HepG2 (cell line): ENCODE results near the gene TMEM151A. TPM values are rescaled to one million over a fixed set of nuclear protein-coding genes. Genes with fewer than 3 reads are reported as not detected.

ENCODE experiments used
- KDM3A ChIP-seq: IDR thresholded peaks from 2 replicates; pipeline ENCODE4 v1.6.1; 2018; ENCODE audit warnings: low read depth, missing compliant biosample characterization
- KLF11 ChIP-seq: IDR thresholded peaks from 2 replicates; pipeline ENCODE4 v1.6.1; 2016; ENCODE audit warnings: missing compliant biosample characterization
- MXD4 ChIP-seq: IDR thresholded peaks from 2 replicates; pipeline ENCODE4 v1.6.1; 2016; ENCODE audit warnings: mild to moderate bottlenecking, missing biosample characterization, missing genetic modification reagents
- MXI1 ChIP-seq: IDR thresholded peaks from 3 replicates; pipeline ENCODE4 v1.6.1; 2012; ENCODE audit warnings: low read depth, low read length, inconsistent platforms, borderline replicate concordance
- NBN ChIP-seq: fragments of 450-650 bp; conservative IDR thresholded peaks from 2 replicates; pipeline ENCODE4 v1.6.1; 2017
- PATZ1 ChIP-seq: sonication (generic); formaldehyde crosslinking; IDR thresholded peaks from 2 replicates; pipeline ENCODE4 v1.4.0; 2020; ENCODE audit warnings: missing genetic modification reagents
- RBAK ChIP-seq: sonication (generic); formaldehyde crosslinking; IDR thresholded peaks from 2 replicates; pipeline ENCODE4 v1.5.1; 2020; ENCODE audit warnings: mild to moderate bottlenecking, missing genetic modification reagents
- RFX5 ChIP-seq: IDR thresholded peaks from 2 replicates; pipeline ENCODE4 v1.6.1; 2011; ENCODE audit warnings: low read depth, low read length, improper control_type of control experiment
- TERF1 ChIP-seq: sonication (generic); formaldehyde crosslinking; IDR thresholded peaks from 2 replicates; pipeline ENCODE4 v1.8.0; 2022; ENCODE audit warnings: mild to moderate bottlenecking, missing genetic modification reagents, moderate library complexity
- TOE1 ChIP-seq: sonication (generic); formaldehyde crosslinking; IDR thresholded peaks from 2 replicates; pipeline ENCODE4 v1.4.0; 2020; ENCODE audit warnings: mild to moderate bottlenecking, missing genetic modification reagents
- XBP1 ChIP-seq: sonication (generic); formaldehyde crosslinking; IDR thresholded peaks from 2 replicates; pipeline ENCODE4 v1.5.0; 2020; ENCODE audit warnings: missing genetic modification reagents
- ZFP91 ChIP-seq: sonication (generic); formaldehyde crosslinking; IDR thresholded peaks from 2 replicates; pipeline ENCODE4 v1.9.0; 2022; ENCODE audit warnings: missing genetic modification reagents, mild to moderate bottlenecking, borderline replicate concordance
- ZNF275 ChIP-seq: sonication (generic); formaldehyde crosslinking; IDR thresholded peaks from 2 replicates; pipeline ENCODE4 v1.8.0; 2022; ENCODE audit warnings: missing genetic modification reagents, mild to moderate bottlenecking, inconsistent platforms, borderline replicate concordance
- ZNF337 ChIP-seq: sonication (generic); formaldehyde crosslinking; IDR thresholded peaks from 2 replicates; pipeline ENCODE4 v1.5.1; 2020; ENCODE audit warnings: missing genetic modification reagents, low read depth, mild to moderate bottlenecking, borderline replicate concordance
- ZNF512B ChIP-seq: sonication (generic); formaldehyde crosslinking; IDR thresholded peaks from 2 replicates; pipeline ENCODE4 v1.5.1; 2020; ENCODE audit warnings: missing genetic modification reagents, mild to moderate bottlenecking, borderline replicate concordance
- ZNF577 ChIP-seq: sonication (generic); formaldehyde crosslinking; IDR thresholded peaks from 2 replicates; pipeline ENCODE4 v1.4.0; 2020; ENCODE audit warnings: mild to moderate bottlenecking, low read depth, missing genetic modification reagents, borderline replicate concordance
- ZNF740 ChIP-seq: sonication (generic); formaldehyde crosslinking; IDR thresholded peaks from 2 replicates; pipeline ENCODE4 v1.4.0; 2020; ENCODE audit warnings: missing genetic modification reagents
- ZSCAN5A ChIP-seq: sonication (generic); formaldehyde crosslinking; IDR thresholded peaks from 2 replicates; pipeline ENCODE4 v1.8.0; 2022; ENCODE audit warnings: mild to moderate bottlenecking, missing genetic modification reagents, borderline replicate concordance
- polyA plus RNA-seq, 8 experiments: library from polyadenylated mRNA; depleted of rRNA in 3 of 8; stranded (reverse) in 7 of 8; unstranded in 1 of 8; fragments of >200 nt; fragmentation: Illumina TruSeq in 4 of 8; extraction: Trizol in 4 of 8; gene quantifications; 2 replicates each; pipeline versions ENCODE4 v1.2.1 to v1.2.3, GENCODE V29; 2011 to 2016; ENCODE audit warnings: low read depth in 4 of 8, missing spikeins in 1 of 8, mixed read lengths in 1 of 8; ENCODE audit not compliant: insufficient read depth in 1 of 8
- total RNA-seq, 5 experiments: library from RNA; depleted of rRNA; stranded (reverse); fragments of >200 nt; fragmentation: Illumina TruSeq; extraction: Trizol; gene quantifications; 2 replicates each; pipeline ENCODE4 v1.2.3, GENCODE V29; 2016; ENCODE audit warnings: low read depth in 1 of 5

TMEM151A gene
- total and polyA plus RNA-seq, 2 of the 13 experiments (the other 11 are each of a cell fraction or from before 2014, with no cell fraction given) = 0.18 to 0.33 TPM

GRCh38 chr11:66311965-66312548 is 20.4 kb downstream of the TMEM151A start (continued):
- no peak for TF ChIP-seq TERF1
- no peak for TF ChIP-seq ZNF577 (CRISPR knock-in tag)
- peak; percentile 73; the same call in 1 of the 2 replicates for TF ChIP-seq ZFP91
- no peak for TF ChIP-seq ZNF740
- TF ChIP-seq XBP1 (CRISPR knock-in tag) = no peak
- TF ChIP-seq NBN = no peak
- TF ChIP-seq ZNF512B (CRISPR knock-in tag) = no peak
- TF ChIP-seq ZNF337 (CRISPR knock-in tag) = no peak
- no peak for TF ChIP-seq RFX5
- TF ChIP-seq MXD4 (CRISPR knock-in tag) = peak; percentile 26; the same call in 1 of the 2 replicates
- TF ChIP-seq PATZ1 (CRISPR knock-in tag) = peak; percentile 70; the same call in 1 of the 2 replicates
- TF ChIP-seq KLF11 = no peak
- TF ChIP-seq TOE1 = no peak
- peak; percentile 76; the same call in 1 of the 2 replicates for TF ChIP-seq ZSCAN5A (CRISPR knock-in tag)
- 0 out of 2 replicates have a peak, but pooled peaks have one; percentile 76 for TF ChIP-seq KDM3A
- TF ChIP-seq RBAK (CRISPR knock-in tag) = no peak
- TF ChIP-seq ZNF275 (CRISPR knock-in tag) = peak; percentile 51; the same call in 1 of the 2 replicates
- no peak; the same call in 2 of the 3 replicates for TF ChIP-seq MXI1
